ENCODE measurements around the gene CDK11B.

Gene CDK11B

DNA sequence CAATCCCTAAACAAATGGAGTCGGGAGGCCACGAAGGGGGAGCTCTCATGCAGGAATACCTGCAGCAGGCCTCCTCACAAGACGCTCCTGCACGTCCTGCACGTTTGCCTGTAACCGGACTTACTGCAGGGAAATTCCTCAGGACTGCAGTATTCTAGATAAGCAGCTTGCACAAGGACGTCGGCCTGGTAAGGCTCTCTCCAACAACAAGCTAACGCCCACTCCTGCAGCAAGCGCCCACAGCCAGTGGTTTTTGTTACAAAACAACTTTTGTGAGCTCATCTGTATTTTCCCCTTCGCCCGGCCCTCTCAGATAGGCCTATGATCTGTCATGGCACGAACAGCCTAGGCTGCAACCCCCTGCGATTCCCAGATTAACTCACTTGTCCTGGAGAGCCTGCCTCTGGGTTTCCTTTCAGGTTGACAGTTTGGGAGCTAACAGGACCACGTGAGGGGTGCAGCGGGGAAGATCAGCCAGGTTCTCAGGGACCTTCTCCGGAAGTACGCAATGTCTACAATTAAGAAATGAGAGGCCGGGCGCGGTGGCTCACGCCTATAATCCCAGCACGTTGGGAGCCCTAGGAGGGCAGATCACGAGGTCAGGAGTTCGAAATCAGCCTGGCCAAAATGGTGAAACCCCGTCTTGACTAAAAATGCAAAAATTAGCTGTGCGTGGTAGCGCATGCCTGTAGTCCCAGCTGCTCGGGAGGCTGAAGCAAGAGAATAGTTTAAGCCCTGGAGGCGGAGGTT is 44.4 kb downstream of the CDK11B start:
- peak; percentile 38 for DNase-seq

DNA sequence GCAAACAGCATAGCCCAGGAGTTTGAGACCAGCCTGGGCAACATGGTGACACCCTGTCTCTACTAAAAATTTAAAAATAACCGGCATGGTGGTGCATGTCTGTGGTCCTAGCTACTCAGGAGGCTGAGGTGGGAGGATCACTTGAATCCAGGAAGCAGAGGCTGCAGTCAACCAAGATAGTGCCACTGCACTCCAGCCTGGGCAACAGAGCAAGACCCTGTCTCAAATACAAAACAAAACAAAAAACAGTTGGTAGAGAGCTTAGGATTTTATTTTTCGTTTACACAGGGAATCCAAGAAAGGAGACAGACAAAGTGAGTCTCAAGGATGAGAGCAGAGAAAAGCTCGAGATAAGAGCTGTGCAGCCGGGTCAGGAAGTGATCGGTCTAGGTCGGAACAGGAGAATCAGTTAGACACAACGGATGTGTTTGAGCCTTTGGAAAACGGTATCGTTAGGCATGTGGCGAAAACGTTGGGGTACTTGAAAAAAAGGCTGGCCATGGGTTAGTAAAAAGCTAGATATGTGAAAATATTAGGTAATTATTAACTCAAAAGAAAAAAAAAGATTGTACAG is 45.2 kb downstream of the CDK11B start:
- no peak for DNase-seq

DNA sequence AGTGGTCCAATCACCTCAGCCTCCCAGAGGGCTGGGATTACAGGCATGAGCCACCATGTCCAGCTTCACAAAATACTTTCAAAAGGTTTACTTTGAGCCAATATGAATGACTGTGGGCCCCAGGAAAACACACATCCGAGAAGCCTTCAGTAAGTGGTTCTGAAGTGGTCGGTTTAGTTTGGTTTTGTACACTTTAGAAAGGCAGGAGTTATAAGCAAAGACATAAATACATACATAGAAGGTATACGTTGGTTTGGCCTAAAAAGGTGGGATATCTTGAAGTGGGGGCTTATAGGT is 46.8 kb downstream of the CDK11B start:
- DNase-seq: no peak

DNA sequence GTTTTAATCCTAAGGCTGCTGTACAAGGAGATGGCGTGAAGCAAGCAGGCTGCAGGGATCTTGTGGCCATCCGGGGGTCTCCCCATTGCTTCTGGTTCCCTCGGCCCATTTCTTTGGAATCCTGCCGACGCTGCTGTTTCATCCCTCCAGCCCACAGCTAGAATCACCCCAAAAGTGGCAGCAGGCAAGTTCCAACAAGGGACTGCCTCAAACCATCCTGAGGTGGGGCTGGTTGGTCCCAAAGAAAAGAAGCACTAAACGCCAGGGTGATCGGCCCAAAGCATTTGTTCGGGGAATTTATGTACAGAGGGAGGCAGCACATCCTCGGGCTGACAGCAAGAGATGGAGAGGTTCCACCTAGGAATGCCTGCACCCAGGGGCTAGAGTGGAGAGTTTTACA is 48.0 kb downstream of the CDK11B start:
- DNase-seq: no peak

DNA sequence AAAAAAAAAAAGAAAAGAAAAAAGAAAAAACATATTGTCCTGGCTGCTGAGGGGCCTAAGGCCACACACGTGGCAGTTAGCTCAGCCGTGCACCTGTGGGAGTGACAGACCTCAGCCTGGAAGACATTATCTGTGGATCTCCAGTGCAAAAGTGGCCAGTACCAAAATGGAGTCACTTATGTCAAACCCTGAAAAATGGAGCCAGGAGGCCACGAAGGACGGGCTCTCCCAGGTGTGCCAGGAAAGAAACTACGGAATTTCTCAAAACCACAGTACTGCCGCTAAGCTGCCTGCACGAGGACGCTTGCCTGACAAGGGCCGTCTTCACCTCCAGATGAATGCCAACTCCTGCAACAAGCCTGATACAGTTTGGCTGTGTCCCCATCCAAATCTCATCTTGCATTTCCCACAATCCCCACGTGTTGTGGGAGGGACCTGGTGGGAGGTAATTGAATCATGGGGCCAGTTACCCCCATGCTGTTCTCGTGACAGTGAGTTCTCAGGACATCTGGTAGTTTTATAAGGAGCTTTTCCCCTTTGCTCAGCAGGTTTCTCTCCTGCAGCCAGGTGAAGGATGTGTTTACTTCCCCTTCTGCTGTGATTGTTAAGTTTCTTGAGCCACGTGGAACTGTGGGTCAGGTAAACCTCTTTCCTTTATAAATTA is 48.9 kb downstream of the CDK11B start:
- no peak for DNase-seq

DNA sequence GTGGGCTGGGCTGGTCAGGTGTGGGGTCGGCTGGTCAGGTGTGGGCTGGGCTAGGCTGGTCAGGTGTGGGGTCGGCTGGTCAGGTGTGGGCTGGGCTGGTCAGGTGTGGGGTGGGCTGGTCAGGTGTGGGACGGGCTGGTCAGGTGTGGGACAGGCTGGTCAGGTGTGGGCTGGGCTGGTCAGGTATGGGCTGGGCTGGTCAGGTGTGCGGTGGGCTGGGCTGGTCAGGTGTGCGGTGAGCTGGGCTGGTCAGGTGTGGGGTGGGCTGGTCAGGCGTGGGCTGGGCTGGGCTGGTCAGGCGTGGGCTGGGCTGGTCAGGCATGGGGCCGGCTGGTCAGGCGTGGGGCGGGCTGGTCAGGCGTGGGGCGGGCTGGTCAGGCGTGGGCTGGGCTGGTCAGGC is 52.6 kb downstream of the CDK11B start:
- DNase-seq: no peak

DNA sequence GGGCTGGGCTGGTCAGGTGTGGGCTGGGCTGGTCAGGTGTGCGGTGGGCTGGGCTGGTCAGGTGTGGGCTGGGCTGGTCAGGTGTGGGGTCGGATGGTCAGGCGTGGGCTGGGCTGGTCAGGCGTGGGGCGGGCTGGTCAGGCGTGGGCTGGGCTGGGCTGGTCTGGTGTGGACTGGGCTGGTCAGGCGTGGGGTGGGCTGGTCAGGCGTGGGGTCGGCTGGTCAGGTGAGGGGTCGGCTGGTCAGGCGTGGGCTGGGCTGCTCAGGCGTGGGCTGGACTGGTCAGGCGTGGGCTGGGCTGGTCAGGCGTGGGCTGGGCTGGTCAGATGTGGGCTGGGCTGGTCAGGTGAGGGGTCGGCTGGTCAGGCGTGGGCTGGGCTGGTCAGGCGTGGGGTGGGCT is 53.1 kb downstream of the CDK11B start:
- no peak for DNase-seq

DNA sequence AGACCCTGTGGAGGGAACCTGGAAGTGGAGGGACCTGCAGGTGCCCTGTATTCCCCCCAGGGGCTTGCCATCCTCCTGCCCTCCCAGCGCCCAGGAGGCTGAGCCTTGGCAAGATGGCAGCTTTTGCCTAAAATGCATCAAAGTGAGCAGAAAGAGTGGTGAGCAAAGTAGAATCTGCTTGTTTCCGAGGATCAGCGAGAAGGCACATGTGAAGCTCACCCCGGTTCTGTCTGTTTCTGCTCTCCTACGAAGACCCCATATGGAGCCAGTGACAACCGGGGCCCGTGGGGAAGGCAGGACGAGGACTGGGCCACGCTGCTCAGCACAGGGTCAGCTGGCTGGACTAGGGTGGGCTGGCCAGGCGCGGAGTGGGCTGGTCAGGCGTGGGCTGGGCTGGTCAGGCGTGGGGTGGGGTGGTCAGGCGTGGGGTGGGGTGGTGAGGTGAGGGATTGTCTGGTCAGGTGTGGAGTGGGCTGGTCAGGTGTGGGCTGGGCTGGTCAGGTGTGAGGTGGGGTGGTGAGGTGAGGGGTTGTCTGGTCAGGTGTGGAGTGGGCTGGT is 53.7 kb downstream of the CDK11B start:
- DNase-seq: no peak

DNA sequence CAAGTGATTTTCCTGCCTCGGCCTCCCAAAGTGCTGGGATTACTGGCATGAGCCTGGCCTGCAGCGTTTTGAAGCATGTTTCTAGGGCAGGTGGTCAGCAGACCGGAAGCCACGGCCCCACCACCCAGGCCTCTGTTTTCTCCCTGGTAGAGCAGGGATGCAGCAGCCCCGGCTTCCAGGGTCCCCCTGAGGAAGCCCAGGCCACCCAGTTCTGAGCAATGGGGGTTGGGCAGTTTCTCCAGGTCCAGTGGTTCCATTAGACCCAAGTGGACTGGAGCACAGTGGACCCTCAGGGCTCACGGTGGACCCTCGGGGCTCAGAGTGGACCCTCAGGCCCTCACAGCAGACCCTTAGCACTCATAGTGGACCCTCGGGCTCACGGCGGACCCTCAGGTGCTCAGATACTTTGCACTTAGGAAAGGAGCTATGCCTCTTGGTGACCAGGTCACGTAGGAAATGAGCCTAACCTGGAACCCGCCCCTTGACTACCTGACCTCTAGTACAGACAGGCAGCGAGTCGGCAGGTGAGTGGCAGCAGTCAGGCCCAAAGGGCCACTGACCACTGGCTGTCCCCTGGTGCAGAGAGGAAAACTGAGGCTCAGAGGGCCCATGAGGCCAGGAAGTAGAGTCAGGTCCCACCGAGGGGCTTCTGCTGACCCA is 54.3 kb downstream of the CDK11B start:
- no peak for DNase-seq

DNA sequence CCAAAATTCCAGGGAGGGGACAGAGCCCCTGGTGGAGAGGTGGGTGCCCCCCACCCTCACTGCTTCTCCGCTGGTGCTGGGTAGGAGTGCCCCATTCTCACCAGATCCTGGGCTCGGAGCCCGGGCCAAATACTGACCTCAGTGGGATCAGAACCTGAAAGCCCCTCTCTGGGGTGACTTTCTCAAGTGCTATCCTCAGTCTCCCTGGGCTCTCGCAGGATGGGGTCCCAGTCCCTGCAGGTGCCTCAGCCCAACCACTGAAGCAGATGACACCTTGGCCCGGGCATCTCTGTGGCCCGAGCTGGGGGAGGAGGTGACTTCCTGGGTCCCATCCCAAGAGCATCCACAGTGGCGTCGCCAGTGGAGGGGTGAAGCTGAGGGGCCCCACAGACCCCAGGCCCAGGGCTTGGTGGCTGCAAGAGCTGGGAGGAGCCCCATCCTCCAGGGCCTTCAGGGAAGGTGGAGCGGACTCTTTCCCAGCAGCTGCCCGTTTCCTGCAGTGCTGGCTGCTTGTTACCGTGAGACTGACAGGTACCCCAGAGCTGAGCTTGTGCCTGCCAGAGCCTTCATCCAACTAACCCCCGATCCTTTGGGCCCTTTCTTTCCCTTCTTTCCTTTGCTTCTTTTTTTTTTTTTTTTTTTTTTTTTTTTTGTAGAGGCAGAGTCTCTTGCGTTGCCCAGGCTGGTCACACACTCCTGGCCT is 55.0 kb downstream of the CDK11B start:
- DNase-seq: no peak

DNA sequence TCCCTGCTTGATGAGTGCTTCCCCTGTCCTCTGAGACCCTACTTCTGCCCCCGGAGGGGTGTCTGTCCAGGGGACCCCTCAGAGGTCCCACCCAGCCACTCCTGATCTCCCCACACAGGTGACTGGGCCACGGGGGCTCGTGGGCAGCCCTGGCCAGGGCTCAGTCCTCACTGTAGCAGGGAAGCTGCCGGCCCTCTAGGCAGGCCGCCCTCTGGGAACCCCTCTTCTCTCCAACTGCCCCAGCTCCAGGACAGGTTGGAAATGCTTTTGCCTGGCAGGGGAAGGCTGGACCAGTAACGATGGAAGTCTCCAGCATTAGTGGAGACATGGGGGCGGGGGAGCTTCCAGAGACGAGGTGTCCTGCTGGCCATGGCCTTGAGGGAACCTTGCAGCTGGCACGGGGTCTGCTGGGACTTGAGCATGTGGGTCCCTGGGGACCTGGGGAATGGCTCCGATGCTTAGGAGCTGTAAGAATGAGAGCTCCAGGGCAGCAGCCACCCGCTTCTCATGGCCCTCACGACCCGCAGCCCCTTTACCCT is 55.8 kb downstream of the CDK11B start:
- DNase-seq: no peak

DNA sequence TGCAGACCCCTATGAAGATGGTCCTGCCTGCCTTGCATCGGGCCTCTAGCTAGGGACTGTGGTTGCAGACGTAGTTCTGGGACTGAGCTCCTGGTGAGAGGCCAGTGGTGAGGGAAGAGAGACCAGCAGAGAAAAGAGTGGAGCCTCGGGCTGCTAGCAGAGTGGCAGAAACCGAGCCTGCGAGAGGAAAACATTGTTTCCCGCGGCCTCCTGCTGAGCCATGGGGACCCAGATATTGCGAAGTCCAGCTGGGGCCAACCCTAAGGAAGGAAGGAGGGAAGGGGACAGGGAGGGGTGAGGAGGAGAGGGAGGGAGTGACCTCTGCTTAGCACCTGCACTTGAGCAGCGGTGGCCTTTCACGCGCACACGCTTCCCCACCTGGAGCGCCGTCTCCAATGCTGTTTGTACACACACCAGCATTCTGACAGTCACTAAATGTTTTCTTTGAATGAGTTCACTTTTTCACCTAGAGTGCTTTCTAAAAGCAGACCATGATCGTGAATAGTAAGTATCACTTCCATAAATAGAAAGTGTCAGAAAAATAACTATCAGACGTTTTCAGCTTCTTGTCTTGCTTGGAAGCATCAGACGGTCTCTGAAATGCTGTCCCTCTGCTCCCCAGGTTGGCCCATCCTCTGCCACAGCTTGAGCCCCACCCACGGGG is 56.4 kb downstream of the CDK11B start:
- no peak for DNase-seq

DNA sequence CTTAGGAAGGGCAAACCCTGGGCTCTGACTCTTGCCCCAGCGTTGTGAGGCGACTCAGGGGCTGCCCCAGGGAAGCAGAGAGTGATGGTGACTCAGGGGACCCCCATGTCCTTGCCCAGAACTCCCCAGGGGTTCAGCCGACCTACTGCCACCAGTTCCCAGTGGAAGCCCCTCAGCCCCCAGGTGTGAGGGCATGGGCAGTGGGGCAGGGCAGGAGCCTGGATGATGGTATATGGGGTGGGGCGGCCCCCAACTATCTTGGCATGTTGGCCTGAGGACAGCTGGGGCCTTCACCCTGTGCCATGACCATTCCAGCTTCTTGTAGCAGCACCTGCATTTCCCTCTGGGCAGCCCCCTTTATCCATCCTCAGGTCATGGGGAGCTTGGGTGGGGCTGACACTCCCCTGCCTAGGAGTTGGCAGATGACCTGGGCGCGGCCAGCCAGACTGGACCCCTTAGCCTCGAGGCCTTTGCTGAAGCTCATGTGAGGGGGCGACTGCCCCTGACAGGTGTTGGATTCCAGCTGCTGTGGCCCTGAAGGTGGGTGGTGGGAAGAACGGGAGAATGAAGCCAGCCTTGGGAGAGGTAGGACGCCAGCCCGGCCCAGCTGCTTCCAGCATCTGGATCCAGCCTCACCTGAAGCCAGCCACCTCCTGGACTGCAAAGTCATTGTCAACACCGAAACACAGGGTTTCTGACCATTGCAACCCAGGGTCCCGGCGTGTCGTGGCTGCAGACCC is 57.1 kb downstream of the CDK11B start:
- DNase-seq: no peak

DNA sequence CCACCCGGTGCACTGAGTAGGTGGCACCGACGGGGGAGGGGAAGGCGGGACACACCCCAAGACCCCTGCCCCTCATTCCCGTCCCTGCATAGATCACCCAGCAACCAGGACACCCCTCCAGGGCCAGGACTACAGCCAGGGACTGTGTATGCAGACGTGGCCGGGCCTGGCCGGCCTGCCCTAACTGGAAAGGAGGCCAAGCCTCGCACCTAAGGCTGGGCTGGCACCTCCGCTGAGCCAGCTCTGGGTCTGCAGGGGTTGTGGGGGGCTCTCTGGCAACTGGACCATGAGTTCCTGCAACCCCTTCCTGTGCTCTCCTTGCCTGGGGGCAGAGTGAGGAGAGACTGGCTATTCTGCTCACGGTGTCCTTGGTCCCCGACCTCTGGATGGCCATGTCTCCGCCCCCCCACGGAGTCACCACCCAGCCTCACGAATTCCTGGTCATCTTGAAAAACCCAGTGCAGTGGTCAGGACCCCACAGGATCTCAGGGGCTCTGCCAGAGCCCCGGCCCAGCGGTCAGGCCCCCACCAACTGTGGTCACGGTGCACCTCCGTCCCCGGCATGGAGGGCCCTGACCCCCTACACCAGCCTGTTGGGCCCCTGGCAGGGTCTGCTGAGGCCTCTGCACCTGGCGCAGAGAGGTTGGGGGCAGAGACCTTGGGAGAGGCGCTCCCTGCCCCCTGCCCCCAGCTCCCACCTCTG is 57.8 kb downstream of the CDK11B start:
- no peak for DNase-seq

DNA sequence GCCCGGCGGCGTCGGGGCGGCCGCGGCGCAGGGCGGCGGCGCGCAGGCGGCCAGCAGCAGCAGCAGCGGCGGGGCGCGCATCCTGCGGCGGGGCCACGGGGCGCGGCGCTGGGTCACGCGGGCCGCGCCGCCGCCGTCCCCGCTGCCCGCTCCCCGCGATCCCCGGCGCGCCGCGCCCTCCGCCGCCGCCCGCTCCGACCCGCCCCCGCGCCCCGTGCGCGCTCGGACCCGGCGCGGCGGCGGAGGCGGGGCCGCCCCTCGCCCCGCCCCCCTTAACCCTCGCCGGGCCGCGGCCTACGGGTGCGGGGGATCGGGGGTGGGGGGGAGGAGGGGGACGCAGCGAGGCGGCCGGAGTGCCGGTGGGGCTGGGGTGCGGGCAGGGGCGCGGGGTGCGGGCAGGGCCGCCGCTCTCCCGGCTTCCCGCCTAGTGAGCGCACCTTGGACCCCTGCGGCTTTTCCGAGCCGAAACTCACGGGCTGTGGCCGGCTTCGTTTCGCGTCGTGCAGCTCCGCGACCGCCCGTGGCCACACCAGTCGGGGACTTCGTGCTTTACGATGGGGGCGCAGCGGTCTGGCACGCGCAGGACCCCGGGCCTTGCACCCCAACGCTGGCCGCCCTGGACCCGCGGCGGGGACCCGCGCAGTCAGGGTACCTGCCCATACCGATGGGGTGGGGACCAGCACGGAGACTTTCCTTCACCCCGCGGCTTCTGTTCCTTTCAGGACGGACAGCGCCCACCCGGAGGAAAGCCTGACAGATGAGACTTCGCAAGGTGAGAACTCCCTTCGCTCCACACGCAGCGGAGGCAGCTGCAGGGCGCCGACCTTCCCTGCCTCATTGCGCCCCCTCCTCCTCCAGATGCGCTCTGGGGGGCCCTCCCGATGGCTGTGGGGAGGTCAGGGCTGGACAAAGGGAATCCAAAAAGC is 58.6 kb downstream of the CDK11B start, which contains the start of gene FNDC10:
Gene FNDC10, minus strand, starts transcription at position 201 of the 926 bp plus-strand sequence. Its CDS starts 120 bp downstream, at position 81.
- no peak for DNase-seq

DNA sequence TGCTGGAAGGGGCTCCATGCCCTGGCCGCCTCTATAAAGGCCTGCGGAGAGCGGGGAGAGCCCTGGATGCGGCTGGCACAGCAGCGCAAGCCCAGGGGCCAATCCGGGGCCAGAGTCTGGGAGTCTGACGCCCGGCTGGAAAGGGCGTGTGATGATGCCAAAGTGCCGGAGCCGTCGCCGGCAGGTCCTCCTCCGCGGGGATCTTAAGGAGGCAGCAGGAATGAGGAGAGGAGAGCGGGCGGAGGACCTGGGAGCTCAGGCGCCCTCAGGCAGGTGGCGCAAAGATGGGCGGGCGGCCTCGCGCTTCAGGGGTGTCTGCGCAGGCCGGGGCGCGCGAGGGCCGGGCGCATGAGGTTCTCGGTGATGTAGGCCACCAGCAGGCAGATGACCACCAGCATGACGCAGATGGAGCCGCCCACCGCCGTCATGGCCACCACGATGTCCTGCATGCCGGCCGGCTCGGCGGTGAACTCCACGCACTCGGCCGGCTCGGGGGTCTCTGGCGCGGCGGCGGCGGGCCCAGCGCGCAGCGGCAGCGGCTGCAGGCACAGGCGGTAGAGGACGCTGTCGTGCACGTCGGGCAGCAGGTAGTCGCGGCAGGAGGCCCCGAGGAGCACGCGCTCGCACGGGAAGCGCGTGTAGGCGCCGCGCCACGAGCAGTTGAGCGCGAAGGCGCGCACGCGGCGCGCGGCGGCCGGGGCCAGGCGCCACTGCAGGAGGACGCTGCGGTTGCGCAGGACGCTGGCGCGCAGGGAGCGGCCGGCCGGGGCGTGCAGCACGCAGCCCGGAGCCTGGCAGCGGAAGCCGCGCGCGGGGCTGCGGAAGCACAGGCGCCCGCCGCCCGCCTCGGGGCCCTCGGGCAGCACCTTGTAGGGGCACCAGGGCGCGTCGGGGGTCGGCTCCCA is 59.5 kb downstream of the CDK11B start:
- DNase-seq: no peak

DNA sequence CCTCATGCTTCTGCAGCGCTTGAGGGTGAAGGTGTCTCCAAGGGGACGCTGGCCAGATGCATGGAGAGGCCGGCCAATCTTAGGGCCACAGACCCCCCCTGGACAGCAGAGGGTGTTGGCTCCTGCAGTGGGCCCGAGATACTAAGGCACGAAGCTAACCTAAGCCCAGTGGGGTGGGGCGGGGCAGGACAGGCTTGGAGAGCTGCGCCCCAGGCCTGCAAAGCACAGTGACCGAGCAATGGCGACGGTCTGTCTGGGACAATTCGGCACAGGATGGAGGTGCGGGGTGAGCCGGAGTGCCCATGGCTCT is 60.1 kb downstream of the CDK11B start:
- DNase-seq: no peak

DNA sequence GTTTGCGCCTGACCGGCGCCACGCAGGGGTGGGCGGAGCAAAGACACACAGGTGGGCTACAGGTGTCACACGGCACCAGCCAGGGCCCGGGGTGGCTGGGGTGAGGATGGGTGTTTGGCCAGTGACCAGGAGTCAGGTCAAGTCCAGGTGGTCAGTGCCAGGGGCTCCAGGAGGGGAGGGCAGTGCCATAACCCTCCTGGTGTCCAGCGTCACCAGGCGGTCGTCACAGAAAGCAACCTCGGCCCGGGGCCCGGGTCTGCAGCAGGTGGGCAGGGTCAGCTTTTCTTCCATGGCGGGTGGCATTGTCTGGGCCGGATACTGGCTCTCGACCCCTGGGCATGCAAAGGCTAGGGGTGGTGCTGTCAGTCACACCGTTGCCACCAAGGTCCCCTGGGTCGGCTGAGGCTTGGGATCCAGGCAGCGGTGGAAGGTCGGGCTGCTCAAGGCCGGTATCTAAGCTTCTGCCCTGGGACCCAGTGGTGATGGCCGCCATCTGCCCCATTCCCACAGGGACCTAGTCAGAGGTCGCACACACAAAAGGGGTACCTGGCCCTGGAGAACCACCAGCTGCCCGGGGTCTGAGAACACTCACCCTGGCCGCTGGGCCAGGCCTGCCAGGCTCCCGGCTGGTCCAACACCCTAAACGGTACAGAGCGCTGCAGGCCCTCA is 60.6 kb downstream of the CDK11B start:
- DNase-seq: no peak

Data from T-helper 9 cell (primary cell).